SK-N-MC (cell line): Measurements from ENCODE around the gene LRRC4B.

Experiments used
- EZH2 ChIP-seq: fragments of 200-600 bp; sonication (generic); IDR thresholded peaks from one replicate; pipeline ENCODE4 v1.6.1; 2017; ENCODE audit warnings: antibody characterized with exemption
- POLR2AphosphoS5 ChIP-seq: IDR thresholded peaks from 2 replicates; pipeline ENCODE4 v1.6.1; 2012; ENCODE audit warnings: mild to moderate bottlenecking, low read depth, low read length, borderline replicate concordance

DNA sequence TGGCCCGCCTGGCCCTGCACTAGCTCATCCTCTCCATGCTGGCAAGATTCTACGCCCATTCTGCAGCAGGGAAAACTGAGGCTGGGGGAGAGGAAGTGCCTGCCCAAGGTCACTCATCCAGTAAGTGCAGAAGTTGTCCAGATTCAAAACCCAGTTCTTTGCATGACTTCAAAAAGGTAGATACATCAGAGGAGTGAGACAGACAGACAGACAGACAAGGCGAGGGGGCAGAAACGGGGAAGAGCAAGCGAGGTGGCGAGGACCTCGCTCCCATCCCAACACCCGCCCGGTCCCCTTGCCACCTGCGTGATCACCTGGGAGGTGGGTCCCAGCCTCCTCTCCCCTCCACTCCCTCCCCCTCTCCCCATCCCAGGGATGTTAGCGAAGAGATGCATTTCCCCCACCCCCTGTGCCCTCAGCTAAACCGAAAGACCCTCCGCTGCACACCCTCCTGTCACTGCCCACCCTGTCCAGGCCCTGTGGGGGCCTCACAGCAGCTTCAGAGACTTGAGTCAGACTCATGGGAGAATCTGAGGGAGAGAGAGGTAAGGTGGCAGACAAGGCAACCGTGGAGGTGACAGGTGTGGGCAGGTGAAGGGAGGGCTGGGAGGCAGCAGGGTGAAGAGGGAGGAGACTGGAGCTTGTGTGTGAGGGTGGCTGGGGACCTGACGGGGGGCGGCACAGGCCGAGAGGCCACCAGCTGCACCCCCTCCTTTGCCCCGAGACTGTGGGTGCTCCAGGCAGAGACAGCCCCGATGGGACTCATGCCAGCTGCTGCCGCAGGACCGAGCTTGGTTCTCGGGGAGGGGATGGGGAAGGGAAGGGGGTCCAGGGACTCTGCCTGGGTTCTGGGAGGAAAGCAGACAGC lies 18.9 kb downstream of the LRRC4B start:
- TF ChIP-seq EZH2: no peak
- no peak for TF ChIP-seq POLR2AphosphoS5
